Neuronal stem cell (in vitro differentiated cells): ENCODE data around the gene RPRD1A.
A peak's percentile ranks its signal among the peaks of the same experiment; 100 is the strongest.

Experiments used
- DNase-seq: peaks from one replicate; pipeline ENCODE4 v3.0.0-alpha.2; 2013; ENCODE audit warnings: low spot score
- H2AFZ ChIP-seq: one replicate; pipeline ENCODE4 v1.6.1; 2013; ENCODE audit warnings: mild to moderate bottlenecking, low read length, inconsistent platforms
- H2AK5ac ChIP-seq: 2 replicates; pipeline ENCODE4 v1.6.1; 2013; ENCODE audit warnings: low read depth, mild to moderate bottlenecking, inconsistent platforms, low read length, moderate library complexity, mixed read lengths
- H2BK120ac ChIP-seq: 2 replicates; pipeline ENCODE4 v1.6.1; 2013; ENCODE audit warnings: low read depth, mild to moderate bottlenecking, inconsistent platforms, low read length, moderate library complexity, mixed read lengths
- H2BK12ac ChIP-seq: one replicate; pipeline ENCODE4 v1.6.1; 2013; ENCODE audit warnings: low read length, inconsistent platforms
- H2BK15ac ChIP-seq: 2 replicates; pipeline ENCODE4 v1.6.1; 2013; ENCODE audit warnings: mild to moderate bottlenecking, low read length, inconsistent platforms, mixed read lengths
- H2BK5ac ChIP-seq: one replicate; pipeline ENCODE4 v1.6.1; 2013; ENCODE audit warnings: inconsistent platforms, mild to moderate bottlenecking, low read length, moderate library complexity
- H3K14ac ChIP-seq: one replicate; pipeline ENCODE4 v1.6.1; 2013; ENCODE audit warnings: low read length, inconsistent platforms
- H3K18ac ChIP-seq: 2 replicates; pipeline ENCODE4 v1.6.1; 2013; ENCODE audit warnings: low read length, inconsistent platforms
- H3K23ac ChIP-seq: 2 replicates; pipeline ENCODE4 v1.6.1; 2013; ENCODE audit warnings: low read depth, mild to moderate bottlenecking, mixed read lengths, low read length, inconsistent platforms; ENCODE audit not compliant: poor library complexity
- H3K27ac ChIP-seq: replicated peaks from 3 replicates; pipeline ENCODE4 v1.5.1; 2013; ENCODE audit warnings: low read length, inconsistent platforms
- H3K27me3 ChIP-seq, 3 experiments: 2 replicates each; pipeline ENCODE4 v1.6.1; 2013; ENCODE audit warnings: low read length in 3 of 3, mild to moderate bottlenecking in 2 of 3, inconsistent platforms in 1 of 3, low read depth in 1 of 3, mixed read lengths in 1 of 3, moderate library complexity in 1 of 3; ENCODE audit not compliant: control insufficient read depth in 3 of 3, insufficient read depth in 3 of 3
- H3K36me3 ChIP-seq, 2 donors: replicated peaks in 1 of 2; 2 replicates each; pipeline ENCODE4 v1.6.1; 2013; ENCODE audit warnings: low read length in 2 of 2; ENCODE audit not compliant: control insufficient read depth in 2 of 2, insufficient read depth in 2 of 2
- H3K4ac ChIP-seq: 2 replicates; pipeline ENCODE4 v1.6.1; 2013; ENCODE audit warnings: inconsistent platforms, mild to moderate bottlenecking, low read length, moderate library complexity
- H3K4me1 ChIP-seq, 2 donors: 1 replicate in 1 of 2; 2 replicates in 1 of 2; pipeline ENCODE4 v1.6.1; 2013; ENCODE audit warnings: low read length in 2 of 2, low read depth in 1 of 2; ENCODE audit not compliant: control insufficient read depth in 2 of 2, insufficient read depth in 1 of 2
- H3K4me2 ChIP-seq: one replicate; pipeline ENCODE4 v1.6.1; 2013; ENCODE audit warnings: mild to moderate bottlenecking, low read length, inconsistent platforms; ENCODE audit not compliant: insufficient read depth, poor library complexity, severe bottlenecking
- H3K4me3 ChIP-seq, 2 donors: 2 replicates each; pipeline ENCODE4 v1.5.1; 2013; ENCODE audit warnings: low read length in 2 of 2, mild to moderate bottlenecking in 2 of 2, inconsistent platforms in 1 of 2, moderate library complexity in 1 of 2
- H3K79me1 ChIP-seq: one replicate; pipeline ENCODE4 v1.6.1; 2013; ENCODE audit warnings: low read depth, mild to moderate bottlenecking, inconsistent platforms, low read length, moderate library complexity
- H3K9ac ChIP-seq: one replicate; pipeline ENCODE4 v1.6.1; 2013; ENCODE audit warnings: mild to moderate bottlenecking, low read depth, low read length, inconsistent platforms; ENCODE audit not compliant: poor library complexity
- H3K9me3 ChIP-seq, 2 donors: replicated peaks in 1 of 2; 2 replicates each; pipeline versions ENCODE3 to v1.6.1; 2013; ENCODE audit warnings: low read length in 2 of 2, mild to moderate bottlenecking in 2 of 2, inconsistent platforms in 1 of 2, low read depth in 1 of 2, mixed read lengths in 1 of 2, moderate library complexity in 1 of 2; ENCODE audit not compliant: control insufficient read depth in 2 of 2, insufficient read depth in 1 of 2
- H4K8ac ChIP-seq: one replicate; pipeline ENCODE4 v1.6.1; 2013; ENCODE audit warnings: low read depth, mild to moderate bottlenecking, inconsistent platforms, low read length, moderate library complexity
- H4K91ac ChIP-seq: one replicate; pipeline ENCODE4 v1.6.1; 2013; ENCODE audit warnings: low read length, low read depth, mild to moderate bottlenecking, inconsistent platforms; ENCODE audit not compliant: poor library complexity
- WGBS, 2 donors: extraction: QIAGEN DNeasy Blood & Tissue Kit; methylation state at CpG; one replicate each; pipeline ENCODE4 v1.1.7; 2013; ENCODE audit warnings: missing lambda C conversion rate in 2 of 2, mixed read lengths in 1 of 2; ENCODE audit not compliant: insufficient read length in 2 of 2, insufficient replicate concordance in 1 of 2; ENCODE audit errors: extremely low coverage in 2 of 2; 5-methylcytosine and 5-hydroxymethylcytosine counted together

The RPRD1A gene

DNA sequence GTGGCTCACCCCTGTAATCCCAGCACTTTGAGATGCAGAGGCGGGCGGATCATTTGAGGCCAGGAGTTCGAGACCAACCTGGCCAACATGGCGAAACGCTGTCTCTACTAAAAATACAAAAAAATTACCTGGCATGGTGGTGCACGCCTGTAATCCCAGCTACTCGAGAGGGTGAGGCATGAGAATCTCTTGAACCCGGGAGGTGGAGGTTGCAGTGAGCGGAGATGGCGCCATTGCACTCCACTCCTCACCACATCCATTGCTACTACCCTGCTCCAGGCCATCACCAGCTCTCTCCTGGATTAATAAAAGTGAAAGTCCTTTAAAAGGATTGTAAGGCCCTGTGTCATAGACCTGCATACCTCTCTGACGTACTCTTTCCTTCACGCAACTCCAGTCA, 93.7 kb downstream of the RPRD1A start:
- Histone ChIP-seq H3K4me3 (peak overlapping the region in 1 of 2 donors; percentile 90), H2BK5ac (no peak overlapping the region), H3K27ac (no peak overlapping the region), H3K79me1 (peaks cover 3% of the 10 kb centered on the region), H3K4ac (no peak overlapping the region), H3K36me3 (peaks cover 17 to 49% of the 10 kb centered on the region in 2 donors), H3K4me1 (peaks cover 2% of the 10 kb centered on the region in 2 donors), H4K91ac (no peak overlapping the region), H3K9ac (no peak overlapping the region), H4K8ac (no peak overlapping the region), H3K18ac (no peak overlapping the region), H2BK12ac (no peak overlapping the region), H2BK15ac (no peak overlapping the region), H2AFZ (no peak overlapping the region), H3K27me3 (peaks cover 0 to 2% (median 0%) of the 10 kb centered on the region in 3 experiments), H2AK5ac (no peak overlapping the region), H3K23ac (no peak overlapping the region), H3K14ac (no peak overlapping the region), H3K9me3 (no peaks in the 10 kb centered on the region), H3K4me2 (no peak overlapping the region), H2BK120ac (no peak overlapping the region)
- DNase-seq: no peak
- no CpG with 5 or more reads among the region's 12 CpGs for WGBS, 2 donors

- no CpG with 5 or more reads among the region's 73 CpGs for WGBS, 2 donors
- no peak within 1 kb of the TSS for H2BK12ac ChIP-seq
- no peak within 1 kb of the TSS for H2AK5ac ChIP-seq
Measured at GRCh38 chr18:35972197-35973000, 95.0 kb downstream of the RPRD1A start, which contains the start of gene RMP24. TSS of gene RMP24 (plus strand) at chr18:35972679.

GRCh38 chr18:35971661-35972196, 95.6 kb downstream of the RPRD1A start:
- Histone ChIP-seq H4K91ac (no peak overlapping the region), H2BK5ac (no peak overlapping the region), H3K27ac (no peak overlapping the region), H3K27me3 (peaks cover 0 to 2% (median 0%) of the 10 kb centered on the region in 3 experiments), H3K36me3 (peaks cover 8 to 30% of the 10 kb centered on the region in 2 donors), H3K23ac (peak overlapping the region; percentile 96), H3K4me2 (peak overlapping the region; percentile 42), H4K8ac (no peak overlapping the region), H3K4ac (no peak overlapping the region), H2AK5ac (no peak overlapping the region), H3K9me3 (no peaks in the 10 kb centered on the region), H3K9ac (peak overlapping the region; percentile 95), H2BK15ac (no peak overlapping the region), H3K79me1 (no peaks in the 10 kb centered on the region), H3K4me3 (peak overlapping the region; percentile 90 to 91), H3K4me1 (peaks cover 2% of the 10 kb centered on the region in 2 donors), H2BK12ac (no peak overlapping the region), H3K14ac (no peak overlapping the region), H3K18ac (peak overlapping the region; percentile 93), H2AFZ (peak overlapping the region; percentile 97), H2BK120ac (no peak overlapping the region)
- DNase-seq: no peak
- whole genome bisulfite sequencing, 2 donors: no CpG with 5 or more reads among the region's 15 CpGs

More at GRCh38 chr18:35972197-35973000, 95.0 kb downstream of the RPRD1A start, which contains the start of gene RMP24:
- Histone ChIP-seq H3K18ac (peak within 1 kb of the TSS; percentile 93), H3K9ac (peak within 1 kb of the TSS; percentile 96), H3K4ac (no peak within 1 kb of the TSS), H3K4me2 (peak within 1 kb of the TSS; percentile 48), H3K9me3 (no peaks in the 10 kb centered on the region), H4K91ac (no peak within 1 kb of the TSS), H3K27me3 (peaks cover 0 to 2% (median 0%) of the 10 kb centered on the region in 3 experiments), H3K79me1 (no peaks in the 10 kb centered on the region), H2BK15ac (no peak within 1 kb of the TSS), H3K23ac (peak within 1 kb of the TSS; percentile 96), H2BK120ac (no peak within 1 kb of the TSS), H3K4me1 (peaks cover 2% of the 10 kb centered on the region in 2 donors), H3K36me3 (peaks cover 9 to 37% of the 10 kb centered on the region in 2 donors), H3K4me3 (peak within 1 kb of the TSS; percentile 90 to 98), H2BK5ac (no peak within 1 kb of the TSS), H4K8ac (no peak within 1 kb of the TSS), H3K14ac (peak within 1 kb of the TSS; percentile 72), H3K27ac (peak within 1 kb of the TSS; percentile 67), H2AFZ (peak within 1 kb of the TSS; percentile 97)
- peak; percentile 94 for DNase-seq

- Histone ChIP-seq H2AK5ac (no peak overlapping the region), H3K18ac (no peak overlapping the region), H4K8ac (no peak overlapping the region), H3K4me3 (no peak overlapping the region), H3K36me3 (peaks cover 3 to 10% of the 10 kb centered on the region in 2 donors), H2BK120ac (no peak overlapping the region), H2BK5ac (no peak overlapping the region), H3K14ac (no peak overlapping the region), H3K27ac (no peak overlapping the region), H3K4me1 (peaks cover 2% of the 10 kb centered on the region in 2 donors), H3K23ac (no peak overlapping the region), H3K4ac (no peak overlapping the region), H3K4me2 (no peak overlapping the region), H2BK12ac (no peak overlapping the region), H2BK15ac (no peak overlapping the region), H3K79me1 (no peaks in the 10 kb centered on the region), H3K9me3 (no peaks in the 10 kb centered on the region), H3K27me3 (peaks cover 0 to 2% (median 0%) of the 10 kb centered on the region in 3 experiments), H3K9ac (no peak overlapping the region), H4K91ac (no peak overlapping the region), H2AFZ (no peak overlapping the region)
- DNase-seq: no peak
Measured at GRCh38 chr18:35969676-35970075, 97.7 kb downstream of the RPRD1A start.
